ENCODE measurements around the gene PSAPL1. TPM values are rescaled to one million over a fixed set of nuclear protein-coding genes. Genes with fewer than 3 reads are reported as not detected.

Gene PSAPL1
- total RNA-seq, 2 donors from 2014 or later = not detected

DNA sequence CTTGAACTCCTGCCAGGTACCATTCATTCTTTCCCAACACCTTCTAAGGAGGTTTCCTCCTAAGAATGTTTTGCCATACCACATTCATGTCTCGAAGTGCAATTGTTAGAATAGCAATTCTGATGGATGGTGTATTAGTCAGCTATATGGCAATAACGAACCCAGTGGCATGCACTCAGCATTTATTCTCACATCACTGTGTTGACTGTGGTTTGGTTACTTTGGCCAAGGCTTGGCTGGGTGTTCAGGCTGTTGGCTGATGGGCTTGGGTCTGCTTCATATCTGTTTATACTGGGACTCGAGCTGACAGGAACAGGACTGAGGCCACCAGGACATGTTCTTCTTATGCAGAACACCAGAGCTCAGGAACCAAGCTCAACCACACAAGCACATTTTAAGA, 31.7 kb downstream of the PSAPL1 start:
- no peak for ATAC-seq
- intact Hi-C loops (cut with DNase I, micrococcal nuclease) = no loop called here
- peak in 1 of 2 donors; percentile 20 for DNase-seq

DNA sequence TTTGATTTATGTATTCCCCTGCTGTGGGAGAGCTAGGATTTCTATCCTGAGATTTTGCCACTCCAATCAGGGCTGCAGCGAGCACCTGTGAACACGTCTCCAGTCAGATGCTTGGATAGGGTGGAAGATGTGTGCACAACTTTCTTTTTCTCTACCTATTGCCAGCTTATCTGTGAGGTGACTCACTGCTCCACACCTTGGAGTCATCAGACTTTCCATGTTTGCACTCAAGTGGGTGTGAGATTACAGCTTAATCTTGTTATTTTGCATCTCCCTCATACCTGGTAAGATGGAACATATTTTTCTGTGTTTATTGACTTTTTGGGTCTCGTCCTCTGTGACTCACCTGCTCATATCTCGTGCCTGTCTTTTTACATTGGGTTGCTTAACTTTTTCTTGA, 32.2 kb downstream of the PSAPL1 start:
- intact Hi-C loops (cut with DNase I, micrococcal nuclease) = no loop called here

DNA sequence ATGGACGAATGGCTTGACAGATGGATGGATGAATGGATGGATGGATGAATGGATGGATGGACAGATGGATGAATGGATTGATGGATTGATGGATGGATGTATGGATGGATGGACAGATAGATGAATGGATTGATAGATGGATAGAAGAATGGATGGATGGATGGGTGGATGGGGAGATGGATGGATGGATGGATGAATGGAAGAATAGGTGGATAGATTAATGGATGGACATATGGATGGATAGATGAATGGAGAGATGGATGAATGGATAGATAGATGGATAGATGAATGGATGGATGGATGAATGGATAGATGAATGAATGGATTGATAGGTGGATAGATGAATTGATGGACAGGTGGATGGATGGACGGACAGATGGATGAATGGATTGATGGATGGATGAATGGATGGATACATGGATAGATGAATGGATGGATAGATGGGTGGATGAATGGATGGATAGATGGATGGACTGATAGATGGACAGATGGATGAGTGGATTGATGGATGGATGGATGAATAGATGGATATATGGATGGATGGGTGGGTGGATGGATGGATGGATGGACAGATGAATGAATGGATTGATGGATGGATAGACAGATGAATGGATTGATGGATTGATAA, 33.9 kb downstream of the PSAPL1 start:
- intact Hi-C loops (cut with DNase I, micrococcal nuclease) = no loop called here
- no peak for ATAC-seq

More for the DNA sequence above, 32.2 kb downstream of the PSAPL1 start:
- DNase-seq (no peak), ATAC-seq (no peak)

DNA sequence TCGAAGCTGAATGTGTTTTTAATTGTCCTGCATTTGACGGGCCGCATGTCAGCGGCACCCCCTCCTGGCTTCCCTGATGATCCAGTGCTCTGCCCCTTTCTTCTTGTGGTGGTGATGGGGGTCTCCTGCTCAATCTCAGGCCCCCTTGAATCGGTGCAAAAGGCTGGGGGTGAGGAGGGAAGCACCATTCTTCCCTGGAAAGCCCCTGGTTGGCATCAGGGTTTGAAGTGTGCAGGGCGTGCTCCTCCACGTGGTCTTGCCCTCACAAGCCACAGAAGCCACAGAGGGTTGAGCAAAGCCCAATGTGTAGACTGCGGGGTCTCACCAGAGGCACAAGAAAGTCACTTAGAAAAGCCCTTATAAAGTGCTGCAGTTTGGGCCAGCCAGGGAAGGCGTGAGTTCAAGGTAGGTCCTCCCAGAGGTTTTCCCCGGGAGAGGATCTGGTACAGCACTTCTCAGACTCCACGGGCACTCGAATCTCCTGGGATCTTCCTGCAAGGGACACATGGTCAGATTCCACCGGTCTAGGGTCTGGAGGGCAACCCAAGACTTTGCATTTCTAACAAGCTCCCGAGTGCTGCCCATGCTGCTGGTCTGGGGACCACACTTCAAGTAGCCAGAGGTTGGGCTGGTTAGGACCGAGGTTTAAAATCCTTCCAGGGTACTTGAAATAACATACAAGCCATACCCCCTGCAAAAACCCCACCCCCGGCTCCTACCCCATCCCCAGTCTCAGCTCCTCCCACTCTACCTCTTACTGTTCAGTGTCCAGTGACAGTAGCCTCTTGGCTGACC, 35.1 kb downstream of the PSAPL1 start:
- intact Hi-C loops (cut with DNase I, micrococcal nuclease) = no loop called here
- DNase-seq (peak in 1 of 2 donors; percentile 11), ATAC-seq (no peak)

More for the DNA sequence above, 33.9 kb downstream of the PSAPL1 start:
- no peak for DNase-seq

DNA sequence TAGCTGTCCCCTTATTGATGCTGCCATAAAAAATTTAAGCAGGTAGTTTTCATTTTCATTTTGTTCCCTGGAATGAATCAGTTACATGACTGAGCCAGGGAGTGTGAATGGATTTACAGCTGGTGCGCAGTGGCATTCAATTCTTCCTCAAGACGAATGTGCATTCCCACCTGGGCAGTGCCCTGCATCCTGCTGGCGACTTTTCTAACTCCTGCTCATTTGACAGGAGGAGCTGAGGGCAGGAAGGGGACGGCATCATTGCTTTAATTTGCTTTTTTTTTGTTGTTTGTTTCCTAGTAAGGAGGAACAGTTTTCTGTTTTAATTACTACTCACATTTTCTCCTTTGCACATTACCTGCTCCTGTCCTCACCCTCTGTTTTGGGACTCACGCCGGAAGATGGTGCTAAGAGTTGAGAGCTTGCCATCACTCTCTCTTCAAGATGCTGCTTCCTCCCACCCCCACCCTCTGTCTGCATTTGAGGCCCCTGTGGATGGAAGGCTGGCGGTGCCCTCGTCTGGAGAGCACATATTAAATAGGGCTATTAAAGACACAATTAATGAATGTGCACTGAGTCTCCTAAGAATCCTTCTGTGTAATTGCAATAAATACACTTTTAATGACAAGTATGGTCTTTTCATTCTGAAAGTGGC, 35.8 kb downstream of the PSAPL1 start:
- ATAC-seq (no peak), DNase-seq (no peak)
- intact Hi-C loops (cut with DNase I, micrococcal nuclease) = no loop called here

DNA sequence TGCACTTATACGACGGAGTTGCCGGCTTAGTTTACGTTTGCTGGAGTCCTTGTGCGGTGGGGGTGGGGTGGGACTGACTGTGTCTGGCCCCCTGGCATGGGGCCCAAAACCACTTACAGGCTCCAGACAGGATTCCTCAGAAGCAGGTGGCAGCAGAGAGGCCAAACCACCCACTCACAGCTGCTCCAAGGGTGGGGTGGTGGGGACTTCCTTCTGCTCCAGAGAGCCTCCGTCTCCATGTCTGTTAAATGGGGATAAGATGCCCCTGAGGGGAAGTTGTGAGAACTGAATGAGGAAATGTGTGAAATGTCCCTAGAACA, 36.7 kb downstream of the PSAPL1 start:
- ATAC-seq (no peak), DNase-seq (peak; percentile 29)
- intact Hi-C loops (cut with DNase I, micrococcal nuclease) = no loop called here

DNA sequence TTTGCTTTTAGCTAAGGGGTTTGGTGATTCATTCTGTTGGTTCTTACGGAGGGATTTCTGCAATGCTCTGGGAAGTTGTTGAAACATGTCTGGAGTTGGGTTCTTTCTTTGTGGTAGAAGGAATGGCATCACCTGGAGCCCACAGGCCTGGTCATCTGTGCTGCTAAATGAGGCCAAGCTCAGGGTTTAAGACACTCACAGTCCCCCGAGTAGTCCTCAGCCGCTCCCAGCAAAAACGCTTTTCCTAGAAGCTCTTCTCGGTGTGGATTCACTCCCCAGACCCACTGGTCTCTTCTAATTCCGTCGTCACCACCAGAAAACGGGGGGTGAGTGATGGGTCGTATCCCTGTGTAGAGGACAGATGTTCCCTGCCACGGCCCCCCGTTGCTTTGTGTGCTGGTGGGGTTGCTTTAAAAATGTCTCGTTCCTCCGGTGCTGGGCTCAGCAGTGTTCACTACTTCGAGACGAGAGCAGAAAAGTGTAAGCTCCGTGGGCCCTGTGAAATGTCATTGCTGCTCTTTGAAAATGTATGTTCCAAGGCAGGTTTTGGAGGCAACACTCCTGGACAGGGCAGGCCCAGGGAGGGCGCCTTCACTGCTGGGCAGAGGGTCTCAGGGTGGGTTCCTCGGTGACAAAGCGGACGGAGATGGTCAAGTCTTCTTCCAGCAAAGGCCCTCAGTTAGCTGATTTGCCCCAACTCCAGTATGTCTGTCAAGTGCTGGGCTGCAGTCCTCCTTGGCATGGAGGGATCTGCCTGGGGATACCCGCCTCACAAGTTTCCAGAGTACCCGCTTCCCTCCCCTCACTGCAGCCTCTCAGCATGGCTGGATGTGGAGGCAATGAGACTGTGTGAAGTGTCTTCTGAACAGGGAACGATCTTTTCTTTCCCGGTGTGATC, 37.3 kb downstream of the PSAPL1 start:
- DNase-seq (no peak), ATAC-seq (no peak)
- intact Hi-C loops (cut with DNase I, micrococcal nuclease) = no loop called here

DNA sequence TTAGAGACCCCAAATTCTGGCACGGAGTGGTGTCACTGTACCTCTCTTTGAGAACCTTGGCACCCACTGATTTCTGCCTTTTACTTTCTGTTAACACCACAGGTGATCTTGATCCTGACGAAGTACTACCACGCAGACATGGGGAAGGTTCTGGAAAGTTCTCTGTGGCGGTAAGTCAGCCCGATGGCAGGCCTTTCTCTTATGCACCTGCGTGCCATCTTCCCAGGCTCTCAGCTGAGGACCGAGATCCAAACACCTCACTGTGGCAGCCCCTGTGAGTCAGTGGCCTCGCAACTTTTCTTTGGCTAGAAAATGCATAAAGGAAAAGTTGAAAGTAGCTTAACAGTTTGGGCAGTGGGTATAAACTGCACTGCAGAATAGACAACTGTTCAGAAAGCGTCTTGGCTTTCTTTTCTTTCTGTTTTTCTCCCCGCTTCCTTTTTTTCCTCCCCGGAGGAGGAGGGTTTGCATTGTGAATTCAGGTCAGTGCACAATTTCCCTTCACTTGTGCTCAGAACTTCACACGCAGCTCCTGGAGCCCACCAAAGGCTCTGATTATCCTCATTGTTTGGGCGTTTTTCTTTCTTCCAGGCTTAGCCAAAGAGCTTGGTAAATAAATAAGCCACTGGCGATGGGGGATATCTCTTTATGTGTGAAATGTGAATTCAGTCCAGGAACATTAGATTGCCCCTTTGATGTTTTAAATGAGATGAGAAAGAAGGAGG, 38.4 kb downstream of the PSAPL1 start:
- DNase-seq = no peak
- intact Hi-C loops (cut with DNase I, micrococcal nuclease) = no loop called here
- ATAC-seq = no peak

DNA sequence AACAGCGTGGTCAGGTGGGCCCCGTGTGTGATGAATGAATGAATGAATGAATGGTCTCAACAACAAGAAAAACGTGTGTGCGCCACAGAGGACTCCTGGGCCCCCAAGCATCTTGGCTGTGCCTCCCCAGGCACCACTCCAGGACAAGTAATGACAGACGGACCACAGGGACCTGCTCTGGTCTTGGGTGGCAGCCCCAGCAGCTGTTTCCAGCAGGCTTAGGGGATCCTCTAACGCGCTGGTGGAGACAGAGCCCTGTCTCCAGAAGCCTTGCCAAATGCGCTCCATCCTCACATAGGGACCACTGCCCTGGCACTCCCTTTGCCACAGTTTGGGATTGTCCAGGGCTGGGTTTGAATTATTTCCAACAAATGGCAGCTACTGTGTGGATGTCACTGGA, 39.1 kb downstream of the PSAPL1 start:
- ATAC-seq (no peak), DNase-seq (no peak)
- intact Hi-C loops (cut with DNase I, micrococcal nuclease) = no loop called here

DNA sequence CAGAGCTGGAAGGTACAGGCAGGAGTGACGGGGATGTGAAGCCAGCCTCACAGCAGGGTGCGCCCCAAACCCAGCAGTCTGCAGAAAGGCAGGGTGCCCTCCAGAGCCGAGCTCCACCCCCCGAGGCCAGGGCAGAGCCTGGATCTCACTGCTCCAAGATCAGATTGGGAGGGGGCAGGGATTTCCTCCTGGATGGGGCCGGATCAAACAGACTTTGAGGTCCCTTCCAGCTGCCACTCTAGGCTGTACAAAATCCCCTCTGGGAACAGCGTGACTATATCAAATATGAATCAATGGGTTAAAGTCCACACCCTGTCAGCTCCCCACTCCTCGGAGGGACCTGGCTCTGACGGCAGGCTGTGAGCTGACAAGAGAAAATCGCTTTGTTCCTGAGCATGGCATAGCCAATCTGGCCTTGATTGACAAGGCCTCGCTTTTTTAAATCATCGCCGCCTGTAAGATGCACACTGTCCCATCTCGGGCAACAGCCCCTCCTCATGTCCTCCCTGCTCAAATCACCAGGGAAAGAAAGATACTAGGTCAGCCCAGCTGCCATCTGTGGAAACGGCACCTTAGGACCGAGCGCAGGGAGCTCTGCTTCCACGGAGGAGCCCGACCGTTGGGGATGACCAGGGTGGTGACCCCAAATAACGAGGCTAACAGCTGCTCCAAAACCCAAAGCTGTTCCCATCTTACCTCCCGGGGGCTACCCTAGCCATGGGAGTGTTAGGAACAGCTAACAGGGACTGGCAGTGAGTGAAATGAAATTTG, 39.9 kb downstream of the PSAPL1 start:
- DNase-seq (no peak), ATAC-seq (no peak)
- intact Hi-C loops (cut with DNase I, micrococcal nuclease) = no loop called here

DNA sequence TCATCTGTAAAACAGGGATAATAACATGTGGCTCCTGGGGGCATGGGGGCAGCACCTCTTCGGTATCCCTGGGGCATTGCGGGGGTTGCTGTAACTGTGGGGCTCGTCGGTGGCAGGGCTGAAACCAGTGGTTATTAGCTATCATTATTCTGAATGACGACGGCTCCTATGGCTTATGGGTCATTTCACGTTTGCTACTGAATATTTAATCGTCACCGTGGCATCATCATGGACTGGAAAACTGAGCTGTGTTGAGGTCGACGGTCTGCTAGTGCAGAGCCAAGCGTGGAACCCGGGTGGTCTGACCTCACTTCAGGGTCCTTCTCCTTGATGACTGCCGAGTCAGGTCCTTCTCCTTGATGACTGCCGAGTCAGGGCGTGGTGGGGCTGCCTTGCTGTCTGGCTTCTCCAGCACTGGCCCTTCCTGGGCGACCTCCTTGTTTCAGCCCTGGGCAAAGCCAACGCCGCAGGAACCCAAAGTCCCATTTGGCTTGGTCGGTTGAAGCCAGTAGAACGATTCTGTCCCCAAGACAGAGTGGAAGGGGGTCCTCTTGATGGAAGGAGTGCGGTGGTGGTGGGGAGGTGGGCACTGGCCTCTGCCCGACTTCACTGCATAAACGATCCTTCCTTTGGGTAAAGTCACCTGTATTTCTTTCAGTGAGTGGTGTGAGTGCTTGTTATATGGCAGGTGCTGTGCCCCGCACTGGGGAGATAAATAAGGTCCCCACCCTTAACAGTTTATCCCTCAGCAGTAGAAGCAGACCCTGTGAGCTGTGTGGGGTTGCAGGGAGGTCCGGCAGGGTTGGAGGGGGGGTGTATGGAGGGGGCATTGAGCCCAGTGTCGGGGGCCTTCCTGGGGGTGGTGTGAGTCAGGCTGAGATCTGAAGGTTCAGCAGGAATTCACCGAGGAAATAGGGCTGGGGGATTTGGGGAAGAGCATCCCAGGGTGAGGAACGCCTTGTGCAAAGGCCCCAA, 40.8 kb downstream of the PSAPL1 start:
- no peak for ATAC-seq
- intact Hi-C loops (cut with DNase I, micrococcal nuclease) = no loop called here
- no peak for DNase-seq

DNA sequence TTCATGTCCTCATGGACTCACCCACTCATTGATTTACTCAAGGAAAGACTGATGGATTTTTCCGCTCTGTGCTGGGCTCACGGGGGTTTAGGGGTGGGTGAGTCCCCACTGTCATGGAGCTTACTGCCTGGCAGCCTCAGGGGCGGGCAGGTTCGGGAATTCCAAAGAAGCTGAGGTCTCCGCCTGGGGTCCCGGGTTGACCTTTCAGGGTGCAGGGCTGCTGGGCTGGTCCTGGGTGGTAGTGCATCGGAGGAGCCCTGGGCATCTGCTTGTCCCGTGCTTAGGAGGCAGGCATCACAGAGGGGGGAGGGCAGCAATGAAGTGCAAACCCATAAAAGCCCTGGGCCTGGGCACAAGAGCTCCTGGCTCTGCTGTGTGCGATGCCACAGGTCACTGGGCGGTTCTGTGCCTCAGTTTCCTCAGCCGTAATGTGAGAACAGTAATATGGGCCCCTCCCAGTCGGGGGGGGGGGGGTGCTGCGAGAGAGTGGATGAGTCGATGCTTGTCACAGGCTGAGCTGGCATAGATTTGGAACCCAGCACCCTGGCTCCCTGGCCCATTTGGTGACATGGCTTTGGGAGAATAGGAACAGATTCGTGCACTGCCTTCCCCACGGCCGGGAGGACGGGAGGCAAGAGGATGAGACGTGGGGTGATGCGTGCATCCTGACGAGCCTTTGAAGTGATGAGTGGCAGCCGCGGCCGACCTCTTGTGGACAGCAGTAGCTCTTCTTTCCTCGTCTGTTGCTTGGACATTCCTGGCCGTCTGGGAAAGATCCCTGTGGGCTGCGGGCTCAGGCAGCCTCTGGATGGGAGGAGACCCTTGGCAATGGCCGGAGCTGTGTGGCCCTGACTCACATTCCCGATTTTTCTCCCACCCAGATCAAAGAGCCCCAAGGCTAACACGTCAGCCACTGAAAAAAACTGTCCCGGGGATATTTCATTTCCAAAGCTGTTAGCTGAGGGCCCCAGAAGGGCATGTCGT, 42.0 kb downstream of the PSAPL1 start:
- ATAC-seq (no peak), DNase-seq (no peak)
- intact Hi-C loops (cut with DNase I, micrococcal nuclease) = no loop called here

DNA sequence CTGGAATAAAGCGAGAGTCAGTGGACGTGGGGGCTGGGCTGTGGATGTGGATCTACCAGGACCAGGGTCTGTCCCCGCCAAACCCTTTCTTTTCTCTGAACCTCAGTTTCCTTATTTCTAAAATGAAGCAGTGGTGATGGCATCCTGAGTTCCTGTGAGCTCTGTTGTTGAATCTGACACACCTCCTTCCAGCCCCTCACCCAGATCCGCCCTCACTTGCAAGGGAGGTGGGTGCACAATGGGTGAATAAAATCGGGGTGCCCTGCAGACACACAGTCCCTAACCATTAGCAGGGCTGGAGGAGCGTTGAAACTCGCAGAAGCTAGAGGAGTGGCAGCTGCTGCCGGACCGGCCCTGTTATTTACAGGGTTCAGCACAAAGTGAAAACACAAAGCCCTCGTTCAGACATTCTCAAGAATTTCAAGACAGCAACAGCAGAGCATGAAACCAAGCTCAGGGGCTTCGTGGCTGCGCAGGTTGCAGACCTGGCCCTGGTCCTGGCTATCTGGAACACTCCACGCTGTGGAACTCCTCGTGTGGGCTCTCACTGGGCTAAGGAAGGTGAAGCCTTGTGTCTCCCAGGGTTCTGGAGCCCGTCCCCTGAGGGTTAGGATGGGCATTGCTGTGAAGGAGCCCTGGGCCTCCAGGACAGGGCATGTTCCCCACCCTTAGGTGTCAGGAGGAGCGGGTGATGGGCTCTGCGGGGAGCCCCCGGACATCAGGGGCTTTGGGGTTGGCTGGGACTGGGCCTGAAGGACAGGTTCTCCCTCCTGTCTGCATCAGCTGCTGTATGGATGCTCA, 42.9 kb downstream of the PSAPL1 start:
- no peak for DNase-seq
- intact Hi-C loops (cut with DNase I, micrococcal nuclease) = no loop called here

DNA sequence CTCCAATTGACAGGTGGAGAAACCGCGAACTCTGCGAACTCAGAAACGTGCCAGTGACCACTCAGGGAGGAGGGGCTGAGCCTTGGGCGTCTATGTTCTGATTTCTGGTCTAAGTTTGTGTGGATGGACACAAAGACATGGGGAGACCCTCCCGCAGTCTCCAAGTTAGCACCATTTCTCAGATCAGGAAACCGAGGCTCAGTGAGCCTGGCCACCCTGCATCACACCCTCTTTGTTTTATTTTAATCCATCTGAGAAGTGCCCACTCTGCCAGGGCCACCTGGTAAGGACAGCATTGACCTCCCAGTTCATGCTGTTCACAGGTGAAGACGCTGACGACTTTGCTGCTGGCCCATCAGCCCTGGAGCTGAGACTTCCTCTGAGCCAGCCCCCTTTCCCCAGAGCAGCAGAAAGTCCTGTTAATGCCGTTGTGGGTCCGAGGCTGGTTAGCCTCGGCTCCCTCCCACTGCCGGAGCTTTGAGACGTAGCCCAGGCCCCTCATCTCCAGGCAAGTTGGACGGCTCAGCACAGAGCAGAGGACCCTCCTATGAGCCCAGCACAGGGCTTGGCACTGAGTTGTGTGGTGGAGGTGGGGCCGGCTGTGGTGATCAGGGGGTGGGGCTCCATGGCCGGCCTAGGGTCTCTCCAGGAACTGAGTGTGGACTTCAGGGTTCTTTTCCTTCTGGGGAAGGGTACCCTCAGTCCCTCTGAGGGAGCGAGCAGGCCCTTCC, 43.7 kb downstream of the PSAPL1 start:
- ATAC-seq (no peak), DNase-seq (no peak)
- intact Hi-C loops (cut with DNase I, micrococcal nuclease) = no loop called here

More for the DNA sequence above, 42.9 kb downstream of the PSAPL1 start:
- ATAC-seq = no peak

Data from left colon (tissue), 2 donors.